Activated CD4-positive, alpha-beta T cell treated with anti-CD3 and anti-CD28 coated beads, Interleukin-2, amount 50 U/mL, for 16 hours (primary cell): ENCODE results near the gene C2CD4C.
"Not testable (repeated sequence)": the region's sequence is repeated elsewhere in the genome, so short reads cannot be mapped to it uniquely, and the experiment has no call there.

Experiments
- DNase-seq: peaks from one replicate; pipeline ENCODE4 v3.0.0-alpha.2; 2020

The C2CD4C gene

DNA sequence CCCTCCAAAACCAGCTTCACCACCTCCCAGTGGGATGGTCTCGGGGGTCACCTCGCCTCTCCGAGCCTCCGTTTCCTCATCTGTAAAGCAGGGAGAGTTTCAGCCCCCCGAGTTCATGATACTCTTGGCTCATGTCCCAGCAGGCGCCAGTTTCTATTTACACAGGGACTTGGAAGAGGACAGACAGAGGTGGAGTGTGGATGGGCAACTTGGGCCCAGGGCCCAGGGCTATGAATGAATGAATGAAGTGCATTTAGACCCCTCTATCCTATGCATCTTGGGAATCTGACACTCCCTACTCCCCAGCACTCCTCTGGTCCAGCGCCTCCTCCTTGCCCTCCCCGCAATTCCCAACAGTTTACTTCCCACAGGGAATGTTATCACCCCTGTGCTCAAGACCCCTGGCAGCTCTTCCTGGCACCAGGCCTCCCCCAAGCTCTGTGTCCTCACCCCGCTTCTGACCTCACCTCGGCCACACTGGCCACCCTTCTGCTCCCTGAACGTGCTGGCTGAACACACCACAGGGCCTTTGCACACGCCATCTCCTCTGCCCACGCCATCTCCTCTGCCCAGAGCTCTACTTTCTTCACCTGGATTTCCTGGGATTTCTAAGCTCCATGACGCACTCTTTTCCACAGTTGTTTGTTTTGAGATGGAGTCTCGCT, 4.9 kb upstream of the C2CD4C start:
- no peak for DNase-seq

DNA sequence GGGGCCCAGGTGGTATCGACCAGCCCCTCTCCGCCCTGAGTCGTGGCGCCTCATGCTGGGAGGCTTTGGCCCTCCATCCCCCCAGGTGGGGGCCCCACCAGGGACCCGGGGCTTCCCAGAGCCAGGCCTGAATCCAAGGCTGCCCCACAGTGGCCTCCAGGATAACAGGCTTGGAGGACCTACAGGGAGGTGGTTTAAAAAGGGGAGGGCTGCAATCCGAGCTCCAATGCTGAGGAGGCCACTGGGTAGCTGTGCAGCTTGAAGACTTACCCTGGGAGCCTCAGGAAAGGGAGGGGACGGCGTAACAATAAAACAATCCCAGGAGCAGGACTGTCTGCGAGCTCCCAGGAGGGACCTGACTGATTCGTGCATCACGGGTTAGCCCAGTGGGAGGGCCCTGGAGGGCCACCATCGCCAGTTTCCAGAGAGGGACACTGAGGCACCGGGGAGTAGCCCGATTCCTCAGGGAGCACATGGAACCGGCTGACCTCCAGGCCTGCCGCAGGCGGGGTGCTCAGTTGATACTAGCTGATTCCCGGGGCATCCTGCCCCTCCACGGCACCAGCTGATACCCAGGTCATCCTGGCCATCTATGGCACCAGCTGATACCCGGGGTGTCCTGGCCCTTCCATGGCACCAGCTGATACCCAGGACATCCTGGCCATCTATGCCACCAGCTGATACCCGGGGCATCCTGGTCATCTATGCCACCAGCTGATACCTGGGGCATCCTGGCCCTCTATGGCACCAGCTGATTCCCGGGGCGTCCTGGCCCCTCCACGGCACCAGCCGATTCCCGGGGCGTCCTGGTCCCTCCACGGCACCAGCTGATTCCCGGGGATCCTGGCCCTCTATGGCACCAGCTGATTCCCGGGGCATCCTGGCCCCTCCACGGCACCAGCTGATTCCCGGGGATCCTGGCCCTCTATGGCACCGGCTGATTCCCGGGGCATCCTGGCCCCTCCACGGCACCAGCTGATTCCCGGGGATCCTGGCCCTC, 3.7 kb upstream of the C2CD4C start:
- no peak for DNase-seq

- DNase-seq: no peak
These were observed 2.9 kb upstream of the C2CD4C start for GRCh38 chr19:411723-412355.

DNA sequence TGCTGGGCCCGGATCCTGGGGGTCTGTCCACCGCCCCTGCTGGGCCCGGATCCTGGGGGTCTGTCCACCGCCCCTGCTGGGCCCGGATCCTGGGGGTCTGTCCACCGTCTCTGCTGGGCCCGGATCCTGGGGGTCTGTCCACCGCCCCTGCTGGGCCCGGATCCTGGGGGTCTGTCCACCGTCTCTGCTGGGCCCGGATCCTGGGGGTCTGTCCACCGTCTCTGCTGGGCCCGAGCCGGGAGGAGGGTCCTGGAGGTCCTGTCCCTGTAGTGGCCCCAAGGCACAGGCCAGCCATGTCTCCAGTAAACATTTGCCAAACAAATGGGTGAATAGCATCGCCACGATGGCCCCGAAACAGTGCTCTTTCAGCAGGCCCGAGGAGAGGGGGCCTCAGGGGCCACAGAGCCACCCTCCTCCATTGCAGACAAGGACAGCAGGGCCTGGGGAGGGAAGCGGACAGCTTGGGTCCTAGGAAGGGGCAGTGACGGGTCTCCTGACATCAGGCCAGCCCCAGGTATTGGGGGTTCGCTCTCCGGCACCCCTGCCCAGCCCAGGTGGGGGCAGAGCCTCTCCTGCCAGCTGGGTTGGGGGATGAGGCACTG, 2.3 kb upstream of the C2CD4C start:
- not testable (repeated sequence) for DNase-seq

GRCh38 chr19:410243-410781, 1.4 kb upstream of the C2CD4C start:
- DNase-seq: no peak

- DNase-seq: no peak
These were observed 732 bp upstream of the C2CD4C start for GRCh38 chr19:409516-410242.

- DNase-seq: no peak
These were observed 476 bp downstream of the C2CD4C start for GRCh38 chr19:408441-408901.

GRCh38 chr19:407511-408440, 1.2 kb downstream of the C2CD4C start:
- DNase-seq: no peak

DNA sequence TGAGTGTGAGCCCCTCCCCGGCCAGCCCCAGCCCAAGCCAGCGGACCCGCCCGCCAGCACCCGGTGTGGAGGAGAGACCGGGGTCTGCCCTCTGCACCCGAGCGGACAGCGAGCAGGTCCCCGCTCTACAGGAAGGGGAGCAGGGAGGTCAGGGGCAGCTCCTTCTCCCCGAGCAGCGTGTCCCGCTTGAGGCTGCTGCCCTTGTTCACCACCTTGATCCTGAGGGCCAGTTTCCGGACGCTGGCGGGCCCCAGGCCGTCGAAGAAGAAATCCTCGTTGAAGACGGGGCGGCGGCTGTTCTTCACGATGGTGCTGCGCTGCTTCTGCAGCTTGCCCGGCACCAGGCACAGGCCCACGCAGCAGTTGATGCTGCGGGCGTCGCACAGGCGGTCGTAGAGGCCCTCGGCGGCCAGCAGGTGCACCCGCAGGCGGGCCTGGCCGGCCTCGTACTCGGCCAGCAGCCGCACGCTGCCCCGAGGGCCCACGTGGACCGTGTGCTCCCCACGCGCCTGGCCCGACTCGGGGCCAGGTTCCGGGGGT, 1.9 kb downstream of the C2CD4C start:
- no peak for DNase-seq

DNA sequence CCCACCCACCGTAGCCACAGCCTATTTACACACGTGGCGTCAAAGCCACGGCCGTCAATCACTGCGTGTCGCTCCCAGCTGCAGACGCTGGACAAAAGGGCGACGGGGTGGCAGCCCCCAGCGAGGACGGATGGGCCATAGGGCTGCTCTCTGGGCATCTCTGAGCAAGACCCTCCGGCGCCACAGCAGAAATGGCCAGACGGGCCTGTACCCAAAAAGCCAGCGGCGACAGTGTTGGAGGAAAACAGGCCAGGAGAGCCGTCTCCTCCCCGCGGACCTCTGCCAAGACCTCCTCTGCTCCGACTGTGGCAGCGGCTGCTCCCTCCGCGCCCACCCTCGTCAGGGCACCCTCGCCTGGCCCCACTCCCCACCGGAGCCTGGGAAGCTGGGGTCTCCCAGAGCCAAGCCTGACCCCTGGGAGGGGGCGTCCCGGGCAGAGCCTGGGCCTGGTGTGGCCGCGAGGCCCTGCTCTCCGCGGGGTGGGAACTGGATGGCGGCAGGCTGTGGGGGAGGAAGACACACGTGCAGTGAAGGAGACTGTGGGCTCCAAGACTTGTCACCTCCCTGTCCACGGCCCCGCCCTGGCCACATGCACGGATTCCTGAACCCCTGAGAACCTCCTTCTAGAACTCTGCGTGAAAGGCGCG, 2.7 kb downstream of the C2CD4C start:
- DNase-seq: no peak

GRCh38 chr19:405121-405965, 3.6 kb downstream of the C2CD4C start:
- no peak for DNase-seq

- no peak for DNase-seq
These were observed 5.5 kb downstream of the C2CD4C start for GRCh38 chr19:403221-404027.

GRCh38 chr19:402786-403185, 6.2 kb downstream of the C2CD4C start:
- no peak for DNase-seq

DNA sequence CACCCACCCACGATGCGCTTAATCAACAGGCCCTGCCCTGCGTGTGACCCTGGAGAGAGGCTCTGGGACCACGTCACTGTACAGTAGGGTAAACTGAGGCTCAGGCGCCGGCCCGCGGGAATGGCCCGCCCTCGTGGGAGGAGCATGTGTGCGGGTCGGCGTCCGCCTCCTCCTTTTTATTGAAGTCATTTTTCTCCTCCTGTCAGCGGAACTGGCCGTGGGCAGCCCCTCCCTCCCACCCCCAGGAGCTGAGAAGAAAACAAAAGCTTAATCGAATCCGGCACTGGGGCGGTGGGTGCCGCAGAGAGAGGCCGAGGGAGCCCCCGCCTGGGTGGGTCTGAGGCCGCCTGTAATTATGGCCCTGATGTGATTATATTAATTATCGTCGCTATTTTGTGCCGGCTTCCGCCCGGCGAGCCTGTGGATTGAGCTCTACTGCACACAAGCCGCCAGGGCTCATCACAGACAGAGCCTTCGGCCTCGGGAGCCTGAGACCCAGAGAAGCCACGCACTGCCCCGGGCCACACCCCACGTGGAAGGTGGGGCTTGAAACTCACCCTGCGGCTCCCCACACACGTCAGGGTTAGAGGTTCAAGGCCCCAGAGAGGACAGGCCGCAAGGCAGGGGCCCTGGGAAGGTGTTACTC, 7.0 kb downstream of the C2CD4C start:
- DNase-seq: no peak

DNA sequence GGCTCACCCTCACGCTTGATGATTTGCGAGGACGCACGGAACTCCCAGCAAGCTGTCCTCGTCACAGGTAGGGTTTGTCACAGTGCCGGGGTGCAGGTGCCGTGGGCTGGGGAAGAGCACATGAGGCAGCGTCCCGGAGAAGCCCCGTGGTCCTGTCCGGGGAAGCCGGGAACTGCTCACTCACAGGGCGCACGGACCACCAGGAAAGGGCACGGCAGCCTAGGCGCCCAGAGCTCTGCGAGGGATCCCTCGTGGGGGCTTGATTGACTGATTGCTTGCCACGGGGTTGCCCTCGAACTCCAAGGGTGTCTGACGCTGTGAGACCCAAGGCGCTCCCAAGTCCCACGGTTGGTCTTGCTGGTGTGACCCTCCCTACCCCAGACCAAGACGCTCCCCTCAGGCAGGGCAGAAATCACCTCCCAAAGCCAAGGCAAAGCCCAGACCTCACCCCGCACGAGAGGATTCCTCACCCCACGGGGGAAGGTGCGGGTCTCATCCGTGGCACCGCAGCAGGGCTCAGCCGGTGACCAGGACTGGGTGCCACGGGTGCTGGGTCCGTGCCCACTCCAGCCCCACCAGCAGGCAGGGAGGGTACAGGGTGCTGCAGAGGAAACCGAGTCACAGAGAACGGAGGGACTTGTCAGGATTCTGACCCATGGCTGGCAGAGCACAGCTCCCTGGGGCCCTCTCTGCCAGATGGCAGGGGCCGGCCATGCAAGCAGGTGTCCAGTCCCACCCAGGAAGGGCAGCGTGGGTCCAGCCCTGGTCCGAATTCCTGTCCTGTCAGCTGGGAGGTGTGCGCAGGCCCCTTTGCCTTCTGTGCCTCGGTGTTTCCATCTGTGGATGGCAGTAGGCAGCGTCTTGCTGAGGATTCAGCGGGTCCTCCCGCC, 7.7 kb downstream of the C2CD4C start:
- DNase-seq: no peak

GRCh38 chr19:399370-399769, 9.6 kb downstream of the C2CD4C start:
- DNase-seq: no peak

GRCh38 chr19:398719-399118, 10.2 kb downstream of the C2CD4C start:
- no peak for DNase-seq
